SK-N-MC (cell line): ENCODE data around the gene PDE7B.

Source experiments
- EZH2 ChIP-seq: fragments of 200-600 bp; sonication (generic); IDR thresholded peaks from one replicate; pipeline ENCODE4 v1.6.1; 2017; ENCODE audit warnings: antibody characterized with exemption
- POLR2AphosphoS5 ChIP-seq: IDR thresholded peaks from 2 replicates; pipeline ENCODE4 v1.6.1; 2012; ENCODE audit warnings: mild to moderate bottlenecking, low read depth, low read length, borderline replicate concordance

DNA sequence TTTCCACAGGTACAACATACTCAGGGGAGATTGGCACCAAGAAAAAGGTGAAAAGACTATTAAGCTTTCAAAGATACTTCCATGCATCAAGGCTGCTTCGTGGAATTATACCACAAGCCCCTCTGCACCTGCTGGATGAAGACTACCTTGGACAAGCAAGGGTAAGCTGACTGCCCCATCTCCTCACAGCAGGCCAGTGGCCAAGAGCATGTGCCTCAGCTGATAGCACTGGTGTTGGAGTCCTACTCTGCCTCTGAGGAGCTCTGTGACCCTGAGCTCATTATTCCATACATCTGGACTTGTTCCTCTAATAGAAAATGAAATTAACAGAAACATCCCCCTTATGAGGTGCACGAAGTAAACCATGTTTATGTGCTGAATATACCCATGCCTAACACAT is 295.8 kb downstream of the PDE7B start:
- no peak for TF ChIP-seq POLR2AphosphoS5
- TF ChIP-seq EZH2: no peak
